Measurements from ENCODE around the gene KCNF1. TPM values are rescaled to one million over a fixed set of nuclear protein-coding genes. Genes with fewer than 3 reads are reported as not detected.

The KCNF1 gene
- total RNA-seq, 2 donors from 2014 or later: 1.0 TPM; not detected in 1

DNA sequence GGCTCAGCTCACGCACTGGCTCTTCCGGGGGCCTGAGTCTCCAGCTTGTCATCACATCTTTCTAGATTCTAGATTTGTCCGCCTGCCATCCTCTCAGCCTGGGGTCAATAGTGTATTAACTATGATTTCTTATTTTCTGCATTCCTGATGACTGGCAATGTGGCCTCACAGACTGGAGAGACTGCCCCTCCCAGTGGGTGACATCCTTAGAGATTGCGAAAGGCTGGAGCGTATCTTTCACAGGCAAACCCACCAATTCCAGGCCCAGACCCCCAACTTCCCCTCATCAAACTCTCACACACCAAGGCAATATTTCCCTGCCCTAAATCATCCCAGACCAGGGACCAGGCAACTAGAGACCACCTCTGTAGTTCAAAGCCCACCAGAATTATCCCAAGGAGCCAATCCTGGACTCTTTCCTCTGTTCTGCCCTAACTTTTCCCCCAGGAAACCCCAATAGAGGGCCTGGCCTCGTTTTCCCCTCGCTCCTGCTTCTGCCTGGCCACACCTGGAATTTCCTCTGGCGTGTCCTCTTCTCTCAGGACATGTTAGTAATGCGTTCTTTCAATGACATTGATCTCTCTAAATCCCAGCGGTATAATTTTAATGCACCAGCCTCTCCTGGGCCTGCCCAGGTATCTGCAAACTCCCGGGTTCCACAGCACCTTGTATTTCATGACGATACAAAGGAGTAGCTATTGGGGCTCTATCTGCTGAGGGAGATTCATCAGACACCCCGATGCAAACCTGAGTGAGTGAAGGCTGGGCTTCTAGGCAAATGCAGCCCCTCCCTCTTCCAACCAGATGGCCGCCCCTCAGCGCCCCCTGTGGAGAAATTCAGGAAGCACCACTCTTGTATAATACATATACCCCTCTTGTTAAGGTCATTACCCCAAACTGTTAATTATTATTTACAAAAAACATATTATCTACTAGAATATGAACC lies 2.4 kb upstream of the KCNF1 start:
- H3K4me3 ChIP-seq: no peak overlapping the region
- H3K36me3 ChIP-seq: no peaks in the 10 kb centered on the region
- H3K9me3 ChIP-seq: no peaks in the 10 kb centered on the region
- intact Hi-C loops (cut with DNase I): no loop called here
- WGBS: 70% methylated on average over 15 of the region's 15 CpGs
- no peaks in the 10 kb centered on the region for H3K4me1 ChIP-seq (replicated peaks)
- no peak for TF ChIP-seq POLR2AphosphoS5 (IDR thresholded peaks at IDR 0.05)
- TF ChIP-seq, protein P1, sequence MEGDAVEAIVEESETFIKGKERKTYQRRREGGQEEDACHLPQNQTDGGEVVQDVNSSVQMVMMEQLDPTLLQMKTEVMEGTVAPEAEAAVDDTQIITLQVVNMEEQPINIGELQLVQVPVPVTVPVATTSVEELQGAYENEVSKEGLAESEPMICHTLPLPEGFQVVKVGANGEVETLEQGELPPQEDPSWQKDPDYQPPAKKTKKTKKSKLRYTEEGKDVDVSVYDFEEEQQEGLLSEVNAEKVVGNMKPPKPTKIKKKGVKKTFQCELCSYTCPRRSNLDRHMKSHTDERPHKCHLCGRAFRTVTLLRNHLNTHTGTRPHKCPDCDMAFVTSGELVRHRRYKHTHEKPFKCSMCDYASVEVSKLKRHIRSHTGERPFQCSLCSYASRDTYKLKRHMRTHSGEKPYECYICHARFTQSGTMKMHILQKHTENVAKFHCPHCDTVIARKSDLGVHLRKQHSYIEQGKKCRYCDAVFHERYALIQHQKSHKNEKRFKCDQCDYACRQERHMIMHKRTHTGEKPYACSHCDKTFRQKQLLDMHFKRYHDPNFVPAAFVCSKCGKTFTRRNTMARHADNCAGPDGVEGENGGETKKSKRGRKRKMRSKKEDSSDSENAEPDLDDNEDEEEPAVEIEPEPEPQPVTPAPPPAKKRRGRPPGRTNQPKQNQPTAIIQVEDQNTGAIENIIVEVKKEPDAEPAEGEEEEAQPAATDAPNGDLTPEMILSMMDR (IDR thresholded peaks at IDR 0.05): no peak
- TF ChIP-seq POLR2A (IDR thresholded peaks at IDR 0.05): no peak
- no peak overlapping the region for H3K27ac ChIP-seq
- H3K27me3 ChIP-seq (replicated peaks; ENCODE audit: insufficient read depth): peaks cover 4% of the 10 kb centered on the region
- no peak for DNase-seq (ENCODE audit: low spot score)

DNA sequence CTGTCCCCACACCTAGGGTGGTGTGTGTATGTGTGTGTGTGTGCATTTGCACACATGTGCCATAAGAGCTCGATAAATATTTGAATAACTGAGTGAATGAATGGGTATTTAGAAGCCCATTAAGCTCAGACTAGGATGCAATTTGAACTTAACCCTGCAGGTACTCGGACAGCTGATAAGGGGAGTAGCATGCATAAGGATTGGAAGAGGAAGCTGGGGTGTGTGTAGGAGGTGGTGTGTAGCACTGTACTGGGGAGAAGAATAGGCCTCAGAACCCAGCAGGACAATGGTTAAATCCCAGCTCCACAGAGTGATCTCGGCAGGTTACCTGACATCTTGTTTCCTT lies 1.8 kb upstream of the KCNF1 start:
- TF ChIP-seq POLR2AphosphoS5 (IDR thresholded peaks at IDR 0.05): no peak
- no peak for TF ChIP-seq POLR2A (IDR thresholded peaks at IDR 0.05)
- TF ChIP-seq, protein P1 (IDR thresholded peaks at IDR 0.05): no peak
- no peak for DNase-seq (ENCODE audit: low spot score)
- intact Hi-C loops (cut with DNase I): loop anchor here (5.0 kb wide), 2 partner anchors 73 to 212 kb away; no protein-coding TSS in a partner anchor
- Histone ChIP-seq H3K36me3 (no peaks in the 10 kb centered on the region), H3K9me3 (no peaks in the 10 kb centered on the region), H3K27me3 (replicated peaks; ENCODE audit: insufficient read depth) (peaks cover 4% of the 10 kb centered on the region), H3K4me3 (no peak overlapping the region), H3K27ac (no peak overlapping the region), H3K4me1 (replicated peaks) (no peaks in the 10 kb centered on the region)
- 62% methylated on average over 3 of the region's 3 CpGs for WGBS

DNA sequence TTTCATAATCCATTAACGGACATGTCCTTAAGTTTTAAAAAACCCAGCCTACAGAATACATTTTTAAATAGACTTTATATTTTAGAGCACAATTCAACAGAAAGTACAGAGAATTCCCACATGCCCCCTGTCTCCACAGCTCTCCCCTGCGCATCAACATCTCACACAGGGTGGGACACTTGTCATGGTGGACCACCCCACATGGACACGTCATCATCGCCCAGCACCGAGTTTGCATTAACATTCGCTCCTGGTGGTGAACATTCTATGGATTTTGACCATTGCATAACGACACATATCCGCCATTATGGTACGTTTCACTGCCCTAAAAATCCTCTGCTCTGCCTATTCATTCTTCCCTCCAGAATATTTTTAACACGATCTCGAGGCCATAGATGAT lies 1.1 kb upstream of the KCNF1 start:
- intact Hi-C loops (cut with DNase I): loop anchor here (5.0 kb wide), 2 partner anchors 73 to 212 kb away; no protein-coding TSS in a partner anchor
- TF ChIP-seq, protein P1 (IDR thresholded peaks at IDR 0.05): no peak
- no peak for TF ChIP-seq POLR2A (IDR thresholded peaks at IDR 0.05)
- no peak for TF ChIP-seq POLR2AphosphoS5 (IDR thresholded peaks at IDR 0.05)

DNA sequence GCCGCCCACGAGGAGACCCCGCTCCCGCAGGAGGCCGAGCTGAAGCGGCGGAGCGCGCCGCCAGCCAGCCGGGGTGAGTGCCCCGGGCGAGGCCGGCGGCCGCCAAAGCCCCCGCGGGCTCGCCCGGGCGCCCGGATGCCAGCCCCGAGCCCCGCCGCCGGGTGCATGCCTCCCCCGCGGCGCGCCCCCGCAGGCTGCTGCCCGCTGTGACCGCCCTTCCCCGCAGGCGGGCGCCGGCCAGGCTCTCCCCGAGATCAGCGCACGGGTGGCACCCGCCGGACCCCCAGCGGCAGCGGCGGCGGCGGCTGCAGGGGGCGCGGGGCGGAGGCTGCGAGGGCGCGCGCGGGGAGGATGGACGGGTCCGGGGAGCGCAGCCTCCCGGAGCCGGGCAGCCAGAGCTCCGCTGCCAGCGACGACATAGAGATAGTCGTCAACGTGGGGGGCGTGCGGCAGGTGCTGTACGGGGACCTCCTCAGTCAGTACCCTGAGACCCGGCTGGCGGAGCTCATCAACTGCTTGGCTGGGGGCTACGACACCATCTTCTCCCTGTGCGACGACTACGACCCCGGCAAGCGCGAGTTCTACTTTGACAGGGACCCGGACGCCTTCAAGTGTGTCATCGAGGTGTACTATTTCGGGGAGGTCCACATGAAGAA lies 470 bp downstream of the KCNF1 start:
- no peak overlapping the region for H3K27ac ChIP-seq
- no peaks in the 10 kb centered on the region for H3K36me3 ChIP-seq
- H3K4me3 ChIP-seq: peak overlapping the region; percentile 19 to 25
- DNase-seq (ENCODE audit: low spot score): no peak
- peaks cover 4% of the 10 kb centered on the region for H3K27me3 ChIP-seq (replicated peaks; ENCODE audit: insufficient read depth)
- intact Hi-C loops (cut with DNase I): loop anchor here (5.0 kb wide), 2 partner anchors 75 to 210 kb away; no protein-coding TSS in a partner anchor
- H3K9me3 ChIP-seq: no peaks in the 10 kb centered on the region
- TF ChIP-seq POLR2A (IDR thresholded peaks at IDR 0.05) (no peak), POLR2AphosphoS5 (IDR thresholded peaks at IDR 0.05) (no peak)
- TF ChIP-seq, protein P1 (IDR thresholded peaks at IDR 0.05): no peak
- no peaks in the 10 kb centered on the region for H3K4me1 ChIP-seq (replicated peaks)
- 26% methylated on average over 14 of the region's 81 CpGs for whole genome bisulfite sequencing

More for the DNA sequence above, 1.1 kb upstream of the KCNF1 start:
- H3K9me3 ChIP-seq: no peaks in the 10 kb centered on the region
- 84% methylated on average over 11 of the region's 11 CpGs for whole genome bisulfite sequencing
- H3K27ac ChIP-seq: no peak overlapping the region
- H3K4me3 ChIP-seq: no peak overlapping the region
- H3K36me3 ChIP-seq: no peaks in the 10 kb centered on the region
- DNase-seq (ENCODE audit: low spot score): no peak
- H3K4me1 ChIP-seq (replicated peaks): no peaks in the 10 kb centered on the region
- H3K27me3 ChIP-seq (replicated peaks; ENCODE audit: insufficient read depth): peaks cover 4% of the 10 kb centered on the region
